Stimulated activated CD8-positive, alpha-beta memory T cell treated with anti-CD3 and anti-CD28 coated beads, Interleukin-4, amount 100 ng/mL, for 24 hours (primary cell): ENCODE data around the gene ADAMTS18.

Source experiments
- DNase-seq: peaks from one replicate; pipeline ENCODE4 v3.0.0-alpha.2; 2020; ENCODE audit warnings: low read depth

Gene ADAMTS18

DNA sequence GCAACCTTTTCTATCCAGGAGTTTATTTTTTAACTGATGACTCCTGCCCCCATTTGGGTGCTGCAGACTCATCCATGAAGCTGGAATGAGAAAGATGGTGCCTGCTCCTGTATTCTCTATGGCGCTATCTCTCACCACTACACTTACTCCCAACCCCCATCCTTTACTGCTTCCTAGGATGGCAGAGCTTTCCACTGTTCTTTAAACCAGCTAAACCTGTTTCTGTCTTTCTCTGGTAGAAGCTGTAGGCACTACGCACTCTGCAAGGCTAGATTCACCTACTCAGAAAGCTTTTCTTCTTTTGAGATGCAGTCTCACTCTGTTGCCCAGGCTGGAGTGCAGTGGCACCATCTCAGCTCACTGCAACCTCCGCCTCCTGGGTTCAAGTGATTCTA is 47.0 kb downstream of the ADAMTS18 start:
- no peak for DNase-seq

DNA sequence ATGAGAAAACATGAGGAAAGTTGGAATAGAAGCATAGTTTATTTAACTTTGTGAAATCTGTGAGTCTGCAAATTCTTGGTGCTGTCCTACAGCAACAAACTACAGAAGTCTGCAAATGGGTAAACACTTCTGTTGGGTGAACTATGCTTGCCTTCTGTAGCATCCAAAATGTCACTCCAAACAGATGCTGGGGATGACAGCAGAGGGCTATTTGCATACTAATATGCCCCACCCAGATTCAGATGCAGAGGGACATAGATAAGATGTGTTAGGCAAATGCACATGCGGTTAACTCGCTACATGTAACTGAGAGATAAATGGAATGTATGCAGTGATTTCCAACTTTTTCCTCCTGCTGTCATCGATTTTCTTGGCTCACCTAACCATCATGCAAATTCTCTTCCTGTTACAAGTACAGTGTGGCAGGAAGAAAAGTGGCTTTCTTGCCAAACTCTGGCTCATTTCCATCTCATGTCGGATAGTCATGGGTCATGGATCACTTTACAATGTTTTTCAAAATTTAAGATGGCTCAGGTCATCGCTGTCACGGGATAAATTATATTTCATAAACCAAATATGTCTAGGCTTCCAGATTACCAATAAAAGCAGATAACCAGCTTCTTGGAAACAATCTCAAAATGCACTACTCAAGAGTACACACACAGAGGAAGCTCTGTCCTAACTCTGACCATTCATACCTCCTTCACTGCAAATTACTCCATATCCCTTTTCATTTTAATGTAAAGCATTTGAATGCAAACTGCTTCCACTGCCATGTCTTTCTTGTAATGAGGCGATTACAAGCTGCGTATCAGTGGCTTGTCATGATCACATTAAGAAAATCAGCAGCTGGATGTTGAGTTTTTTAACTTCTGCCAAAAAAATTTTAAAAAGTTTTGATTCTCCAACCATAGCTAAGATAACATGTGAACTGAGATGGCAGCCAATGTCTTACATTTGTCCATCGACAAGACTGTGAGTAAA is 47.7 kb downstream of the ADAMTS18 start:
- no peak for DNase-seq

DNA sequence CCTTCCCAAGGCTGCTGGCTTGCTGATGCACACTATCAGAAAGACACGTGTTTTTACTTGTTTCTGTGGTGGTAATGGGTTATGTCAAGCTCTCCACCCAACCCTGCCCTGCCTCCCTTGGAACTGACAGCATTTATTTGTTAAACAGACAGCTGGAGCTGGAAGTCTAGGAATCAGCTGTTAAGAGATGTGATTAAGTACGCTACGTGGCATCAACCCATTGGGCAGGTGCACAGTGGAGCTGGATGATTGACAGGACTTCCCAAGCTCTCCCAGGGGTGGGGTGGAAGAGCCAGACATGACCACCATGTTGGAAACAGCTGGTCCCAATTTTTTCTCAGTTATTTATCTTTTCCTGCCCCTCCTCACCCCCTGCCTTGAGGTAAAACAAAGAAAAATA is 49.4 kb downstream of the ADAMTS18 start:
- no peak for DNase-seq

DNA sequence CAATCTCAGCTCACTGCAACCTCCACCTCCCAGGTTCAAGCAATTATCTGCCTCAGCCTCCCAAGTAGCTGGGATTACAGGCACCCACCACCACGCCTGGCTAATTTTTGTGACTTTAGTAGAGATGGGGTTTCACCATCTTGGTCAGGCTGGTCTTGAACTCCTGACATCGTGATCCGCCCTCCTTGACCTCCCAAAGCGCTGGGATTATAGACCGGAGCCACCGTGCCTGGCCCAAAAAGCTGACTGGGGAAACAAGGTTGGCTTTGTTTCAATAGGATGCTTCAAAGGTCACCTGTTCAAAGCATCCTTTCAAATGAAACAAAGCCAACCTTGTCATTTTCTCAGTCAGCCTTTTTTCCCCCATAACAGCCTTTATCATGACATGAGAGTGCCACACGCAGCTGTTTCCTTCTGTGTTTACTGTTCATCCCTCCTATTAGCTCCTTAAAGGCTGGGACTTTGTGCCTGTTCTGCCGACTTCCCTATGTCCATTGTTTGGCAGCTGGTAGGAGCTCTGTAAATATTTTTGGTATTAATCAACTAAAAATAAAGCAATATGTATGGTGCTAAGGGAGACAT is 51.1 kb downstream of the ADAMTS18 start:
- no peak for DNase-seq

DNA sequence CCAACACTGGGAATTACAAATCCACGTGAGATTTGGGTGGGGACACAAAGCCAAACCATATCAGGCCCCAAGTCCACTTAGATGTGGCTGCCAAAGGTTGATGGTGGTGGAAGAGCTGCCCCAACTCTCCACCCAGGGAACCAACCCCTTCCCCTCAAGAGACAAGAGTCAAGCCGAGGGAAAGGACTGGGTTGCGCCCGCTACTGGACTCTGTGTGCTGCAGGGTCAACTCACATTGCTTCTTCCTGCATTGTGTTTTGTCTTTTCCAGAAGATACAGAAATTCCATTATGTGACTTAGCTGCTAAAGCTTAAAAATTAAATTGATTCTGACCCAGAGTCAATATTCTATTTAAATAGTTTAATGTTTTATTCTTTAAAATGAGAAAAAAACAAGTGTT is 58.5 kb downstream of the ADAMTS18 start:
- no peak for DNase-seq

DNA sequence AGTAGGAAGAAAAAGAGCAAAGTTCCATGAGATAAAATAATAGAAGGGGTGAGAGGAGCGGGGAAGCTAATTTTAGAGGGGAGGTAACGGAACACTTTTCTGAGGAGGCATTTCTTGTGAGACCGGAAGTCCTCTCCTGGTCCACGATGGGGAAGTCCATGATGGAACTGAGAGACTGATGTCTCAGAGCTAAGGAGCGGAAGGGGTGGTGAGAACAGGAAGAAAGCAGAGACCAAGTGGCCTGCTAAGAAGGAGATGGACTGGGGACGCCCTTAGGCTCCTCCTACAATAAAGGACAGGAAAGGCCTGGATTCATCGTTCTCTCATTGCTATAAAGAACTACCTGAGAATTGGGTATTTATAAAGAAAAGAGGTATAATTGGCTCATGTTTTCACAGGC is 59.4 kb downstream of the ADAMTS18 start:
- DNase-seq = no peak

DNA sequence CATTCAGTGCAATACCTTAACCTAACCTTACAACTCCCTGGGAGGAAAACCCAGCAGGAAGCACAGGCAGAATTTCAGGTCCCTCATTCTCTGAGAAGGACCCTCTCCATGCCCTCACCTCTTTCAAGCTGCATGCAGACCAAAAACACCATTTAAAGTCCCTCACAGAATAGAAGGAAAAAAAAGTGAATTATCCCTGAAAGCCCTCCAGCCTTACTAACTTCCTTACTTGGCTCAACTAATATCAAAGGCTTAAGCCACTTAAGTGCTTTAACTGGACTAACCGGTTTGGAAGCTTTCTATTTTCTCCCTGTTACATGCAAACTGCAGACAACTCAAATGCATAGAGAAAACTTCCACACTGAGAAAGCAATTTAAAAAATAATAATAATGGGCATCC is 60.5 kb downstream of the ADAMTS18 start:
- no peak for DNase-seq

DNA sequence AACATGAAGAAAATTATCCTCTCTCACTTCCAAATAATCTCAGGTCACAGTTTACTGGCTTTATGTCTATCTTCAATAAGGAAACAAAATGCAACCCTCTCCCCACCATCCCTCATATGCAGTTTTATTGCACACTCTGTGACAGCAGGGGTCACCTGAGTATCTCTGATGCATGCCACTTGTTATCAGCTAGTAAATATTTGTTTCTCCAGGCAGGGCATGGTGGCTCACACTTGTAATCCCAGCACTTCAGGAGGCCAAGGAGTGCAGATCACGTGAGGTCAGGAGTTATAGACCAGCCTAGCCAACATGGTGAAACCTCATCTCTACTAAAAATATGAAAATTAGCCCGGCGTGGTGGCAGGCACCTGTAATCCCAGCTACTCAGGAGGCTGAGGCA is 61.1 kb downstream of the ADAMTS18 start:
- no peak for DNase-seq

DNA sequence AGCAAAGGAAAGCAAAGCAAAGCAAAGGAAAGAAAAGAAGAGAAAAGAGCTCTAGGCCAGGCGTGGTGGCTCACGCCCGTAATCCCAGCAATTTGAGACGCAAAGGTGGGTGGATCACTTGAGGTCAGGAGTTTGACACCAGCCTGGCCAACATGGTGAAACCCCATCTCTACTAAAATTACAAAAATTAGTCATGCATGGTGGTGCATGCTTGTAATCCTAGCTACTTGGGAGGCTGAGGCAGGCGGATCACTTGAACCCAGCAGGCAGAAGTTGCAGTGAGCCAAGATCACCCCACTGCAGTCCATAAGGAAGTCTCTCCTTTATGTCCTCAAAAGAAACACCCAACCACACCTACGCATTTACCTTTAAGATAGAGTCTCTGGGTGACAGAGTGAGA is 70.1 kb downstream of the ADAMTS18 start:
- no peak for DNase-seq

DNA sequence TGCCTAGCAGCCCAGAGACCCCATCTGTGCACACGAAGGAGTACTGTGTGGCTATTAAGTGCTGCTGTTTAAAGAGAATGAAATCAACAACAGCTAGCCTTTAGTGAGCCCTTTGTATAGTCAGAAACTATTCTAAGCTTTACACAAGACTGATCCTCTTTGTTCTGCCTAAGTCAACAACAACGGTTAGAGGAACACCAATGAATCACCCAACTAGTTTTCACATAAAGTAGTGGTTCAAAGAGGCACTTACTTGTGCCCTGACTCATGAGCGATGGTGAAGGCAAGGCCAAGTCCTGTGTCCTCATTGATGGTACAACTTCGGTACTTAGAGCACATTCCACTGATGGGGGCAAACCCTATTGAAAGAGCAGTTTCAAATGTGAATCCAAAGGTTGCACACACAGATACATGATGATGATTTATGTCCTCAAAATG is 75.8 kb downstream of the ADAMTS18 start:
- no peak for DNase-seq

DNA sequence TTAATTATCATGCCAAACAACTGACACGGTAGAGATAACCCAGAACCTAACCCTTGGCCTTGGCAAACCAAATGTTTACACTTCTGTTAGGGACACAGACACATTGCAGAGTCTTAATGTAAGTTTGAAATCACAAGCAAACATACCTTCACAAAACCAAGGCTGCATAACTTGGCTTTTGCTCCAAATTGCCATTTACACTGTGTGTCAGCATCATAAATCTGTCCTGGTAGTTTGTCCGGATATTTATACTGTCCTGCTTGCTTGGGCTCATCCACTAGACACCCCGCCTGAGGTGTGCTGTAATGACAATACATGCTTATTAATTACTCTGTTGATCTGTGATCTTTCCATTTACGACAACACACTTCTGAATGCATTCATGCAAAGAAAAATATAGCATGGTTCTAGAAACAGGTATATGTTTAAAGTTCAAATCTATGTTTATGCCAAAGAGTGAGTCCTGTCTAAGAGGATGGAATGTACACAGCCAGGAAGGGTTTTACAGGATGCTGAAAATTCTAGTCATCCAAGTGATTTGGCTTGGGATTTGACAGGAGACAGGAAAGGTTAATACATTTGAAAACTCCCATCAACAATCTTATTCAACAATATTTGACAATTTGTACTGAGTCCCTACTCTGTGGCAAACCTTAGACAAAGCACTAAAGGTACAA is 81.1 kb downstream of the ADAMTS18 start:
- no peak for DNase-seq

DNA sequence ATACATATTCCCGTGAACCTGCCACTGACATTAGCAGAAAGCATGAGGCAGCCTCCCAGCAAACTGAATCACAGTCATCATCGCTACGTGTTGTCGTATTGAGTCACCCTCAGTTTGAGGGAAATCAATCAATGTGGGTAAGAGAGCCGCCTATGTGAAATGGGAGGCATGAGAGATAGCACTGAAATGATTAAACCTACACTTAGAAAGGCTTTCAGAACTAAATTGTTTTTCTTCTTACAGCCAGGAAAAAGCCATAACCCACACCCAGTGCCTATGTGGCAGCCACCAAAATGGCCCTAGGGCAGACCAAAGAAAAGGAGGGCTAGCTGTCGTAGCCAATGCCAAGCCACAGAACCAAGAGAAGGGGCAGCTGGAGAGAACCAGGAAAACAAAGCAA is 90.5 kb downstream of the ADAMTS18 start:
- DNase-seq = no peak

DNA sequence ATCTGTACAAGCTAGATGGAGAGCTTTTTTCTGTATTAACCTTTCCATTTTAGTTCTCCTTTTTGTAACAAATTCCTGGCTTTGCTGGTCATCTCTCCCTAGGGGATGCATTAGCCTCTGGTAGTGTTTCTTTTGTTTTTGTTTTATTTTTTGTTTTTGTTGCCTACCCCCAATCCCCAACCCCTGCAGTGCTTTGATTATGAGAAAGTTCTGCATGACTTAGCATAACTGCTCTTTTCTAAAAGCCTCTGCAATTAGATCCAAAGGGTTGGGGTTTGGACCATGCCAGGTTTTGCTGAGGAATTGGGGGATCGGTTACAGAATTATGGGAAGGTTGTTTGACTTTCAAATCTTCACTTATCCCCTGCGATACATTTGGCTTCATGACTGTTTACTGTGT is 98.2 kb downstream of the ADAMTS18 start:
- no peak for DNase-seq

DNA sequence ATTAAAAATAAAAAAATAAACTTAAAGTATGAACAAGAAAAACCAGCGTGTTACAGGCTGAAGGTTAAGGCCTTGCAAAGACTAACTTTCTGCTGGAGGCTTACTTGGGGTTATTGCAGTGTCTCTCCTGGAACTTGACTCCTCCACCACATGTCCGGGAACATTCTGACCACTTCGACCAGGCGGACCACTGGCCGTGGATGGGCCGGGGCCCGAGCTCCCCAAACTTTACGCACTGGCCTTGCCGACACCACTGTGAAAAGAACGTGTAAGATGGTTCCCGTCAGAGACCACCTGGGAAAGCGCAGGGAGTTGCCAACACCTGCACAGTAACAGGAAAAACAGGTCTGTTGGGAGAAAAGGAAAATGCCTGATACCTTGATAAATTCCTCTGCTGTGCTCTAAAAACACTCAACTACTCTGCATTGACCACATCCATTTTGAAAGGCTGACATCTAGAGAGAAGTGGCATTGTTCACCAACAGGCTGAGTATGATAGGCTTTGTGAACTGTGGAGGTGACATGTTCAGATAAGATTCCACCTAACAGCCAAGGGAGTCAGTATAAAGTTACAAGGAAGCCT is 99.1 kb downstream of the ADAMTS18 start:
- no peak for DNase-seq

DNA sequence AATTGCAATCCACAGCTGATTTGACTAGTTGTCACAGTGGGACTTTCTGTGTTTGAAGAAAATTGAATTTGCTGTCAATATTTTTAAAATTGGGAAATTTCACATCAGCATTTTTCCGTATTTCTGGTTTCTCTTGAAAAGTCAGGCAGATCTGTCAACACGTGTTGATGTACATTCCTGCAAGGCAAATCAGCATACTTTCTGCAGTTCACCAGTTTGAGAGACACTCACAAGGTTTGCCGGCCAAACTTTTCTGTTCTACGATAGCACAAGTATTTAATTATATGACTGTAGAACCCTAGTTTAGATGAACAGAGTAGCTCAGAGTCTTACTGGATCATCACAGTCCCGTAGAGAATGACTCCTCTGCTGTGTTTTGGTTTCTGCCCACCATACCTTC is 102.0 kb downstream of the ADAMTS18 start:
- no peak for DNase-seq

DNA sequence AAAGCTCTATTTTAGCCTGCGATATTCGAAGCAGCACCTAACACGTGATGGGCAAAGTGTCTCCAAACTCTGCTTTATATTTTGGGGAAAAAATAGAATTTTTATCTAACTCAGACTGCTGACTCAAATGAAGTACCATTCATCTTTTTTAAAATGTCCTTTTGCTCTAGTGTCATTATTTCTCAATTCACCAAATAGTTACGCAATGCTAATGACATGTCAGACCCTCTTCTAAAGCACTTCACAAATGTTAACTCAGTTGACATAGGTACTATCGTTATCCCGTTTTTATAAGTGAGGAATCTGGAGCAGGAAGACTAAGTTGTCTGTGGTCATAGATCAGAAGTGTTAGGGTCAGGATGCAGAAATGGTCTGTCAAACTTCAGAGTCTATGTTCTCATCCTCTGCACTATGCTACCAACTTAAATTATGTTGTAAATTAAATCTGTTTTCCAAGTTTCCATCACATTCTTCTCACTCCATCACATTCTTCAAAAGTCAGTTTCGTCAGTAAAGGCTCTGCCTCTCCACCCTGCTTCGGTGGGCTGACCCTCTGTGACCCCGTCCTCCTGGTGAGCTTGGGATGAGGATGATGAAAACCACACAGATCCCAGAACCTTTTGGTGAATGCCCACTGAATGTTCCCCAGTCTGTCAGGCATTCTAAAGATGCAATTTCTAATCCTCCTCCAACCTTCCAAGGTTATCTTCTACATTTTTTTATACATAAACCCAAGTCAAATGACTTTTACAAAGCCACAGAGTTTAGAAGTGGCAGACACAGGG is 102.8 kb downstream of the ADAMTS18 start:
- no peak for DNase-seq

DNA sequence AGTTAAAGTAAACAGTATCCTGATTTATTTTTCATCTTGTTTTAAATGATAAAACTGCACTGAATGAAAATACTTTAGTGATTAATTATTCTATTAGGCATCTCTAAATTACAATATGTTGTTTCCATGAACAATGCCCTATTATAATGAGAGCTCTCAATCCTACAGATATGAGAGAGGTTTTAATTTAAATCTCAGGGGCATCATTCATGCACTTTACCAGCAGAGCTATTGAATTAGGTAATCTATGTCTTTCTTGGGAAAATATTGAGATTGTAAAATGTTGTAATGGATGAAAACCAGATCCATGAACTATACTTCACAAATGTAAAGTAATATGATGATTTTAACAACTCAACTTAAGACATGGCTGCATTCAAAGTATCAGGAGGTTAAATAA is 103.8 kb downstream of the ADAMTS18 start:
- no peak for DNase-seq

DNA sequence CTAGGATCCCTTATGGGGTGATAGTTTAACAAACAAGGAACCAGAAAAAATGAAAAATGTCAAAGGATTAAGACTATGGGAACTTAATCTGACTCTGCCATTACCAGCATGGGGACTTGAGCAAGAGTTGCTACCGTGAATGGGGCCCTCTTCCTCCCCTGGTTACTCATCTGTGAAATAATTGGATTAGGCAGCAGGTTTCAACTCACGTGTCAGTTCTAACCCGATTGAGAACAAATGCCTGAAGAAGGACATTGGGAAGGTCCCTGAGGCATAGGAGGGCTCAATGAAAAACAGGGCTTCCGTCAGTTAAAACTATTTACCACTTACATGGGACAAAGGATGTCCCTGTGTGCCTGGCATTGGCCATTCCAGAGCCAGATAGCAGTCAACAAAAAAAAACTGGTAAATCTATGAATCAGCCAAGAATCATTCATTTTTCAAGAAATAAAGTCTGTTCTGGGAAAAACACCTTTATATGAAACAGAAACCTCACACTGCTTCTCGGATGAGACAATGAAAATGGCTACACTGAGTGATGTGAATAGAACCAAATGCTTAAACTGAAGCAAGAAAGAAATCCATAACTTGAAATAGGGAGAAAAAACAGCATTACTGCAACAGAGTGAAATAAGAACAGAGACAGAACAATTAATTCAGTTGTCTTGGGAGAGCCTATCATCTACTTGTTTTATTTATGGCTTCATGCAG is 104.3 kb downstream of the ADAMTS18 start:
- no peak for DNase-seq

DNA sequence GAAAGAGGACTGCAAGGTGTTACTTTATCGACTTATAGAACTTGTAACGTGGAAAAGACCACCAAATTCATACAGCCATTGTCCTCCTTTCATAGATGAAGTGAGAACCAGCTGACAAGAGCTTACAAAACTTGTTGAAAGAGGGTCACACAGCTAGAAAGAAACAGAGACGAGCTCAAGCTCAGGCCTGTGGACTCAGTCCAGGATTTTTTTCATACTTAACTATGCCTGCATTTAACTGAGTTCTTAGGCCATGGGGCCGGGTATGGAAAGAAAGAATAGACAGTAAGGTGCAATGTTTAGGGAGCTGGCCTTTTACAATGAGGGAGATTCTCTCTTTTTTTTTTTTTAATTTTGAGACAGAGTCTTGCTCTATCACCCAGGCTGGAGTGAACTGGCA is 106.1 kb downstream of the ADAMTS18 start:
- no peak for DNase-seq

DNA sequence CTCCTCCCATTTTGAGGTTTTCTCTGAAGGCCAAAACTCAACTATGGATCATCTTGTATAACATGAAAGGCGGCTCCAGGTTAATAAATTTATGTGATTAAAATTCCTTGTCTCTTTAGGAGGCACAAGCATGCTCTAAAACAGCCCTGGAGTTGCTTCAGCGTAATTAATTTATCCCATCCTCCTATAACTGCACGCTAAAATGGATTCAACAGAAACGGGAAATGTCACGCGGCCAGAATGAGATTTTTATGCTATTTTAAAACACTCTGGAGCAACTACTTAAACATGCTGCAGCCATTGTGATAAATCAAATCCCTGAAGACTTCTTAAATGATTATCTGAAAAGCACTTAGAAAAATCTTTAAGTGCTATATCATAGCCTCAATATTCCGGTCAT is 106.6 kb downstream of the ADAMTS18 start:
- no peak for DNase-seq

DNA sequence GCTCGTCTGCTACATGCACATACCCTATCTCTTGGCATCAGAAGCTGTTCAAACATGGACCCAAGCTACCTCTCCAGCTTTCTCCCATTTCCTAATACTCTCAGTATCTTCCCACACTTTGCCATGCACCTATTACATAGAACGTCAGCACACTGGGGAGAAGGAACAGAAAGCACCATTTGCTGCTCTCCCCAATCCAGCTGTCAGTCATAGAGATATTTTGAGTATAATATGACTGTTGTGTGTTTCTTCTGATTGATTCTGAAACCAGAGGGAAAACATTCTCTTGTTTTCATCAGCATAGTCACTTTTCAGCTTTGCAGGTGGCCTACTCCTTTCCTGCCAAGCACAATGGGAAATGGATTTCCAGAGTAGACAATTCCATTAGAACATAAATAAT is 107.1 kb downstream of the ADAMTS18 start:
- no peak for DNase-seq
